HG03095 (cell line): ENCODE results near the gene GDAP1L1.
A peak's percentile ranks its signal among the peaks of the same experiment; 100 is the strongest.

Experiments
- ATAC-seq: cut with Tn5 transposase; IDR thresholded peaks from one replicate; pipeline ENCODE4 v1.9.1; 2021; ENCODE audit warnings: moderate library complexity; ENCODE audit not compliant: unreplicated experiment

The GDAP1L1 gene

GRCh38 chr20:44247131-44247571, at the start of gene GDAP1L1:
Gene GDAP1L1 (plus strand): TSS chr20:44247308. CDS start chr20:44247335, 27 bp downstream.
- no peak for ATAC-seq

- ATAC-seq: no peak
These were observed 48.2 kb upstream of the GDAP1L1 start for GRCh38 chr20:44198872-44199271.

GRCh38 chr20:44199877-44200276, 47.2 kb upstream of the GDAP1L1 start:
- no peak for ATAC-seq

- ATAC-seq: no peak
These were observed 46.7 kb upstream of the GDAP1L1 start for GRCh38 chr20:44200371-44200770.

GRCh38 chr20:44200983-44201382, 46.1 kb upstream of the GDAP1L1 start:
- no peak for ATAC-seq

- ATAC-seq: no peak
These were observed 43.9 kb upstream of the GDAP1L1 start for GRCh38 chr20:44203161-44203560.

GRCh38 chr20:44204156-44204831, 42.8 kb upstream of the GDAP1L1 start:
- ATAC-seq: no peak

- ATAC-seq: no peak
These were observed 42.3 kb upstream of the GDAP1L1 start for GRCh38 chr20:44204832-44205215.

- ATAC-seq: no peak
These were observed 41.0 kb upstream of the GDAP1L1 start for GRCh38 chr20:44206132-44206531.

- no peak for ATAC-seq
These were observed 39.9 kb upstream of the GDAP1L1 start for GRCh38 chr20:44207126-44207723.

- ATAC-seq: no peak
These were observed 38.9 kb upstream of the GDAP1L1 start for GRCh38 chr20:44208165-44208564.

GRCh38 chr20:44208770-44209169, 38.3 kb upstream of the GDAP1L1 start:
- ATAC-seq: no peak

GRCh38 chr20:44209686-44210405, 37.3 kb upstream of the GDAP1L1 start:
- ATAC-seq: no peak

- peak; percentile 82 for ATAC-seq
These were observed 36.5 kb upstream of the GDAP1L1 start, which contains the start of gene OSER1 for GRCh38 chr20:44210406-44211176. Gene OSER1 (minus strand): TSS chr20:44210771. CDS start chr20:44206957, 3,814 bp downstream.

- ATAC-seq: peak; percentile 16
These were observed 35.7 kb upstream of the GDAP1L1 start for GRCh38 chr20:44211177-44212039.

GRCh38 chr20:44212792-44213191, 34.3 kb upstream of the GDAP1L1 start:
- ATAC-seq: no peak

GRCh38 chr20:44215125-44215524, 32.0 kb upstream of the GDAP1L1 start:
- ATAC-seq: no peak

GRCh38 chr20:44217342-44218092, 29.6 kb upstream of the GDAP1L1 start:
- ATAC-seq: no peak

- no peak for ATAC-seq
These were observed 28.7 kb upstream of the GDAP1L1 start for GRCh38 chr20:44218446-44218845.
